Type B pancreatic cell (in vitro differentiated cells): ENCODE results near the gene TACR3. TPM values are rescaled to one million over a fixed set of nuclear protein-coding genes. Genes with fewer than 3 reads are reported as not detected.

Experiments used
- DNase-seq: peaks from one replicate; pipeline ENCODE4 v3.0.0; 2021; ENCODE audit warnings: mixed read lengths; ENCODE audit not compliant: unreplicated experiment; ENCODE audit errors: extremely low spot score
- H3K27ac Mint-ChIP-seq: 2 replicates; pipeline ENCODE4 v1.8.0; 2021; ENCODE audit warnings: mild to moderate bottlenecking, mixed read lengths
- H3K27me3 Mint-ChIP-seq: 2 replicates; pipeline ENCODE4 v1.8.0; 2021; ENCODE audit warnings: mixed read lengths
- H3K36me3 Mint-ChIP-seq: 2 replicates; pipeline ENCODE4 v1.8.0; 2021; ENCODE audit warnings: mixed read lengths
- H3K4me1 Mint-ChIP-seq: one replicate; pipeline ENCODE4 v1.8.0; 2021; ENCODE audit warnings: mixed read lengths; ENCODE audit not compliant: unreplicated experiment
- H3K4me3 Mint-ChIP-seq: 2 replicates; pipeline ENCODE4 v1.8.0; 2021; ENCODE audit warnings: mild to moderate bottlenecking, mixed read lengths
- H3K9me3 Mint-ChIP-seq: 2 replicates; pipeline ENCODE4 v1.8.0; 2021; ENCODE audit warnings: mixed read lengths
- total RNA-seq: library from RNA; stranded (reverse); gene quantifications from 2 replicates; pipeline ENCODE4 v1.2.1, GENCODE V29; 2021; ENCODE audit warnings: low replicate concordance
- TF ChIP-seq, protein P1 (sequence below): fragments of 200-600 bp; sonication (generic); conservative IDR thresholded peaks from 2 replicates; pipeline ENCODE4 v1.5.0; 2021; ENCODE audit warnings: antibody characterized with exemption, mild to moderate bottlenecking

The TACR3 gene
- total RNA-seq, 1 donor from 2014 or later = 0.72 TPM

DNA sequence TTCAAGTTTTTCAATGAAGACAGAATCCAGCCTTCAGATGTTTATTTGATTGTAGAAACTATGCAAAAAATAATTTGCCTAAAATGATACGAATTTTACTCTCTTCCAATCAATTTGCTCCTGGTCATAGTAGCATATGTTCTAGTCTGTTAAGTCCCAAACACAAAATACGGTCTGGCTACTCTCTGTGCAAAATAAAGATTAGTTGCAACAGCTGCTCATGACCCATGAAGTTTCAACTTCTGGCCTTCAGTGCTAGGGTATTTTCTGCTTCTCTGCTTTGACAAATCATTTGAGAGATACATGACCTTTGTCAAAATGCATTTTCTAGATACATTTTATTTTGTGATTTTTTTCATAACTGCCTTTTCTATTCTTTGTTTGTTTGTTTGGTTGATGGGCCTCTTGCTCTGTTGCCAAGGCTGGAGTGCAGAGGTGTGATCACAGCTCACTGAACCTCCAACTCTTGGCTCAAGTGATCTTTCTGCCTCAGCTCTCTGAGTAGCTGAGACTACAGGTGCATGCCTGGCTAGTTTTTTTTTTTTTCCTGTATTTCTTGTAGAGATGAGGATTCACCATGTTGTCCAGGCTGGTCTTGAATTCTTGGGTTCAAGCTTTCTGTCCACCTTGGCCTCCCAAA is 55.2 kb downstream of the TACR3 start:
- Mint-ChIP-seq H3K4me3 (no peak overlapping the region), H3K27ac (no peak overlapping the region), H3K36me3 (no peaks in the 10 kb centered on the region), H3K9me3 (no peaks in the 10 kb centered on the region), H3K4me1 (no peaks in the 10 kb centered on the region), H3K27me3 (no peaks in the 10 kb centered on the region)
- no peak for DNase-seq
- TF ChIP-seq, protein P1, sequence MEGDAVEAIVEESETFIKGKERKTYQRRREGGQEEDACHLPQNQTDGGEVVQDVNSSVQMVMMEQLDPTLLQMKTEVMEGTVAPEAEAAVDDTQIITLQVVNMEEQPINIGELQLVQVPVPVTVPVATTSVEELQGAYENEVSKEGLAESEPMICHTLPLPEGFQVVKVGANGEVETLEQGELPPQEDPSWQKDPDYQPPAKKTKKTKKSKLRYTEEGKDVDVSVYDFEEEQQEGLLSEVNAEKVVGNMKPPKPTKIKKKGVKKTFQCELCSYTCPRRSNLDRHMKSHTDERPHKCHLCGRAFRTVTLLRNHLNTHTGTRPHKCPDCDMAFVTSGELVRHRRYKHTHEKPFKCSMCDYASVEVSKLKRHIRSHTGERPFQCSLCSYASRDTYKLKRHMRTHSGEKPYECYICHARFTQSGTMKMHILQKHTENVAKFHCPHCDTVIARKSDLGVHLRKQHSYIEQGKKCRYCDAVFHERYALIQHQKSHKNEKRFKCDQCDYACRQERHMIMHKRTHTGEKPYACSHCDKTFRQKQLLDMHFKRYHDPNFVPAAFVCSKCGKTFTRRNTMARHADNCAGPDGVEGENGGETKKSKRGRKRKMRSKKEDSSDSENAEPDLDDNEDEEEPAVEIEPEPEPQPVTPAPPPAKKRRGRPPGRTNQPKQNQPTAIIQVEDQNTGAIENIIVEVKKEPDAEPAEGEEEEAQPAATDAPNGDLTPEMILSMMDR = no peak

DNA sequence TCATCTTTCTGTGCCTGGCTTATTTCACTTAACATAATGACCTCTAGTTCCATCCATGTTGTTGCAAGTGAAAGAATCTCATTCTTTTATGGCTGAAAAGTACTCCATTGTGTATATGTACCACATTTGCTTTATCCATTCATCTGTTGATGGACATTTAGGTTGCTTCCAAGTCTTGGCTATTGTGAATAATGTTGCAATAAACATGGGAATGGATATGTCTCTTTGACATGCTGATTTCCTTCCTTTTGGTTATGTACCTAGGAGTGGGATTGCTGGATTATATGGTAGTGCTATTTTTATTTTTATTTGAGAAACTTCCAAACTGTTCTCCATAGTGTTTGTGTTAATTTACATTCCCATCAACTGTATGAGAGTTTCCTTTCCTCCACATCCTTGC is 71.2 kb downstream of the TACR3 start:
- no peak for DNase-seq
- H3K4me3 Mint-ChIP-seq = no peak overlapping the region
- H3K4me1 Mint-ChIP-seq = no peaks in the 10 kb centered on the region
- no peaks in the 10 kb centered on the region for H3K27me3 Mint-ChIP-seq
- TF ChIP-seq, protein P1 = no peak
- H3K27ac Mint-ChIP-seq = no peak overlapping the region
- no peaks in the 10 kb centered on the region for H3K9me3 Mint-ChIP-seq
- H3K36me3 Mint-ChIP-seq = no peaks in the 10 kb centered on the region

DNA sequence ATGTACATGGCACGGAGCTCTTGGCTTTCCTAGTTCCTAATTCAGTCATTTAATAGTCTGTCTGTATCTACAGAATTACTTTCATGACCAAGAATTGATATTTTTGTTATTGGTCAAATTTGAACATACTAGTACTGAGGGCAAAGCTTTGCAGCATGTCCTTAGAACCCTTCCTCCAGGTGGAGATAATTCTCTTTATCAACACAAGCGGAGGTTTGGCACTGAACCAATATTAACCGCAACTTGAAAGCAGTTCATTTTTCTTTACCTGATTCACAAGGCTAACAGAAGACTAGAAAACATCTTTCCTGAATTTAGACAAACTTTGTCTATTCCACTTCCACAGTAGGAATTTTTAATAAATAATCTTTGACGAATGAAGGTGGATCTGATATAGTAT is 73.8 kb downstream of the TACR3 start:
- H3K27me3 Mint-ChIP-seq = no peaks in the 10 kb centered on the region
- H3K4me3 Mint-ChIP-seq = no peak overlapping the region
- no peaks in the 10 kb centered on the region for H3K9me3 Mint-ChIP-seq
- no peak overlapping the region for H3K27ac Mint-ChIP-seq
- H3K36me3 Mint-ChIP-seq = no peaks in the 10 kb centered on the region
- no peak for DNase-seq
- TF ChIP-seq, protein P1 = no peak
- H3K4me1 Mint-ChIP-seq = no peaks in the 10 kb centered on the region

DNA sequence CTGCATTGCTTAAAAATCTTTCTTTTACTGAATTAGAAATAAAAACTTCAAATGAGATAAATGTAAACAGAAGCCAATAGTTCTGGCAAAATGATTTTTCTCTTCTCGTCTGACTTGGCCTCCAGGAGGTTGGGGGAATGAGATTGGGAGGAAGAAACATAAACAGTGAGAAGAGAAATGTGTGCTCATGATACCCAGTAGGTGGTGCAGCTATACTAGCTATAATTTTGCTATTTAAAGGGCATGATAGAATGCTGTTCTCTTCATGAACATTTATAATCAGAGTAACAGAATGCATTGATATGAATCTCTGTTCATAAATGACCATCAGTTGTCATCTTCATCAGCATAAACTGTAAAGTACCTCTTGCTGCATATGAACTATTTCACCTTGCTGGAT is 85.5 kb downstream of the TACR3 start:
- no peaks in the 10 kb centered on the region for H3K36me3 Mint-ChIP-seq
- no peaks in the 10 kb centered on the region for H3K4me1 Mint-ChIP-seq
- no peak overlapping the region for H3K27ac Mint-ChIP-seq
- no peak for DNase-seq
- H3K27me3 Mint-ChIP-seq = peaks cover 10% of the 10 kb centered on the region
- TF ChIP-seq, protein P1 = peak; percentile 16
- H3K4me3 Mint-ChIP-seq = no peak overlapping the region
- H3K9me3 Mint-ChIP-seq = no peaks in the 10 kb centered on the region

GRCh38 chr4:103626296-103626695 is 93.5 kb downstream of the TACR3 start:
- H3K36me3 Mint-ChIP-seq = no peaks in the 10 kb centered on the region
- H3K27me3 Mint-ChIP-seq = peaks cover 23% of the 10 kb centered on the region
- H3K4me3 Mint-ChIP-seq = no peak overlapping the region
- TF ChIP-seq, protein P1 = no peak
- no peak for DNase-seq
- no peaks in the 10 kb centered on the region for H3K4me1 Mint-ChIP-seq
- H3K27ac Mint-ChIP-seq = peak overlapping the region; percentile 50
- no peaks in the 10 kb centered on the region for H3K9me3 Mint-ChIP-seq

DNA sequence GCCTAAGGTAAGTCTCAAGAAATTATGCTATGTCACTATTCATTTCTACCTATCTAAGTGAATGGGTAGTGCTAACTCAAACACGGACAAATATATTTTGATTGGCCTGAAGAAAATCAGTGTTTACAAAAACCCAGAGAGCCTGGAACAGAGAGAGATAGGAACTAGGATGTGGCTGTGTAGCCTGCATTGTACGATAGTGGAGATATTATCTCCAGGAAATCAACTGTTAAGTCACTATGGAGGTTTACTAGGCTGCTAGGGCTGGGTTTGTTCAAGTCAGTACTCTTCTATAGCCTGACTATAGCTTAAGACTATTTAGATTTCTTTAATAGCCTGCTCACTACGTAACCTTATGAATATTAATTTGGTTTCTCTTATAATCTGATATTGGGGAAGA is 127.9 kb downstream of the TACR3 start:
- TF ChIP-seq, protein P1 = no peak
- H3K4me1 Mint-ChIP-seq = no peaks in the 10 kb centered on the region
- H3K27me3 Mint-ChIP-seq = no peaks in the 10 kb centered on the region
- H3K9me3 Mint-ChIP-seq = no peaks in the 10 kb centered on the region
- no peak overlapping the region for H3K4me3 Mint-ChIP-seq
- no peak for DNase-seq
- no peaks in the 10 kb centered on the region for H3K36me3 Mint-ChIP-seq
- no peak overlapping the region for H3K27ac Mint-ChIP-seq
